NB4 (cell line): ENCODE results near the gene ISOC1.

Source experiments
- DNase-seq: peaks from one replicate; pipeline ENCODE4 v3.0.0; 2010; ENCODE audit warnings: low read depth
- H3K4me3 ChIP-seq: one replicate; pipeline ENCODE4 v1.5.1; 2011; ENCODE audit warnings: mild to moderate bottlenecking, low read depth, low read length, moderate library complexity
- CTCF ChIP-seq: IDR thresholded peaks from one replicate; pipeline ENCODE4 v1.5.1; 2012; ENCODE audit warnings: low read depth, low read length
- MAX ChIP-seq: IDR thresholded peaks from 2 replicates; pipeline ENCODE4 v1.6.1; 2011; ENCODE audit warnings: low read depth, low read length
- MYC ChIP-seq: IDR thresholded peaks from 2 replicates; pipeline ENCODE4 v1.6.1; 2011; ENCODE audit warnings: low read depth, low read length
- POLR2A ChIP-seq: IDR thresholded peaks from 2 replicates; pipeline ENCODE4 v1.6.1; 2011; ENCODE audit warnings: mild to moderate bottlenecking; ENCODE audit not compliant: insufficient read length; ENCODE audit errors: extremely low read depth

The ISOC1 gene

GRCh38 chr5:129094087-129094923 is at the start of gene ISOC1:
TSS of gene ISOC1 (plus strand) at chr5:129094749. CDS start at chr5:129094767, 18 bp downstream.
- peak; percentile 43 for TF ChIP-seq MYC
- TF ChIP-seq CTCF, result no peak
- TF ChIP-seq POLR2A, result peak; percentile 68
- peak; percentile 24; the same call in 1 of the 2 replicates for TF ChIP-seq MAX
- peak within 1 kb of the TSS; percentile 78 for H3K4me3 ChIP-seq
- peak; percentile 90 for DNase-seq

GRCh38 chr5:129046151-129046550 is 48.4 kb upstream of the ISOC1 start:
- DNase-seq, result no peak
- H3K4me3 ChIP-seq, result no peak overlapping the region
- TF ChIP-seq CTCF, result no peak
- no peak for TF ChIP-seq MYC
- TF ChIP-seq POLR2A, result no peak
- no peak for TF ChIP-seq MAX

GRCh38 chr5:129048509-129048908 is 46.0 kb upstream of the ISOC1 start:
- no peak for TF ChIP-seq CTCF
- TF ChIP-seq MYC, result no peak
- no peak for DNase-seq
- H3K4me3 ChIP-seq, result no peak overlapping the region

- H3K4me3 ChIP-seq, result no peak overlapping the region
- TF ChIP-seq POLR2A (no peak), MYC (no peak), MAX (no peak), CTCF (no peak)
- no peak for DNase-seq
These were observed 45.3 kb upstream of the ISOC1 start for GRCh38 chr5:129049126-129049799.

GRCh38 chr5:129051283-129051682 is 43.3 kb upstream of the ISOC1 start:
- TF ChIP-seq POLR2A (no peak), MYC (no peak), MAX (no peak), CTCF (no peak)
- no peak overlapping the region for H3K4me3 ChIP-seq
- DNase-seq, result no peak
